IPS-15b (cell line): Measurements from ENCODE around the gene CETP.
"Not testable (repeated sequence)": the region's sequence is repeated elsewhere in the genome, so short reads cannot be mapped to it uniquely, and the experiment has no call there.

Experiments
- H3K27me3 ChIP-seq: one replicate; pipeline ENCODE4 v1.6.1; 2013; ENCODE audit warnings: low read length; ENCODE audit not compliant: control insufficient read depth, insufficient read depth
- H3K36me3 ChIP-seq: one replicate; pipeline ENCODE4 v1.6.1; 2013; ENCODE audit warnings: low read length; ENCODE audit not compliant: control insufficient read depth, insufficient read depth
- H3K4me1 ChIP-seq: one replicate; pipeline ENCODE4 v1.6.1; 2013; ENCODE audit warnings: mild to moderate bottlenecking, low read length; ENCODE audit not compliant: control insufficient read depth, insufficient read depth
- H3K4me3 ChIP-seq: one replicate; pipeline ENCODE4 v1.5.1; 2013; ENCODE audit warnings: low read depth, low read length
- H3K9ac ChIP-seq: one replicate; pipeline ENCODE4 v1.6.1; 2013; ENCODE audit warnings: low read depth, mild to moderate bottlenecking, low read length
- H3K9me3 ChIP-seq: one replicate; pipeline ENCODE4 v1.6.1; 2013; ENCODE audit warnings: mild to moderate bottlenecking, low read length; ENCODE audit not compliant: control insufficient read depth, insufficient read depth

Gene CETP

GRCh38 chr16:56980201-56980535 is 18.4 kb downstream of the CETP start:
- no peaks in the 10 kb centered on the region for H3K36me3 ChIP-seq
- no peak overlapping the region for H3K9ac ChIP-seq
- no peak overlapping the region for H3K4me3 ChIP-seq
- no peaks in the 10 kb centered on the region for H3K9me3 ChIP-seq
- no peaks in the 10 kb centered on the region for H3K4me1 ChIP-seq
- H3K27me3 ChIP-seq: no peaks in the 10 kb centered on the region

GRCh38 chr16:56980792-56981724 is 19.3 kb downstream of the CETP start:
- Histone ChIP-seq H3K9me3 (no peaks in the 10 kb centered on the region), H3K27me3 (no peaks in the 10 kb centered on the region), H3K4me1 (no peaks in the 10 kb centered on the region), H3K36me3 (no peaks in the 10 kb centered on the region), H3K4me3 (no peak overlapping the region), H3K9ac (no peak overlapping the region)

- H3K36me3 ChIP-seq: no peaks in the 10 kb centered on the region
- H3K9ac ChIP-seq: no peak overlapping the region
- no peaks in the 10 kb centered on the region for H3K4me1 ChIP-seq
- H3K4me3 ChIP-seq: no peak overlapping the region
- H3K27me3 ChIP-seq: no peaks in the 10 kb centered on the region
- no peaks in the 10 kb centered on the region for H3K9me3 ChIP-seq
Observed at GRCh38 chr16:56981729-56982271, 20.1 kb downstream of the CETP start.

GRCh38 chr16:56982695-56983094 is 20.9 kb downstream of the CETP start:
- Histone ChIP-seq H3K9ac (no peak overlapping the region), H3K36me3 (no peaks in the 10 kb centered on the region), H3K4me1 (no peaks in the 10 kb centered on the region), H3K4me3 (no peak overlapping the region), H3K9me3 (no peaks in the 10 kb centered on the region), H3K27me3 (peaks cover 4% of the 10 kb centered on the region)

- H3K4me1 ChIP-seq: no peaks in the 10 kb centered on the region
- no peaks in the 10 kb centered on the region for H3K9me3 ChIP-seq
- no peaks in the 10 kb centered on the region for H3K36me3 ChIP-seq
- H3K4me3 ChIP-seq: no peak overlapping the region
- H3K9ac ChIP-seq: no peak overlapping the region
- peaks cover 9% of the 10 kb centered on the region for H3K27me3 ChIP-seq
Observed at GRCh38 chr16:56983211-56983751, 21.5 kb downstream of the CETP start.

- H3K9ac ChIP-seq: no peak overlapping the region
- no peaks in the 10 kb centered on the region for H3K9me3 ChIP-seq
- peaks cover 3% of the 10 kb centered on the region for H3K4me1 ChIP-seq
- no peak overlapping the region for H3K4me3 ChIP-seq
- H3K27me3 ChIP-seq: peaks cover 21% of the 10 kb centered on the region
- H3K36me3 ChIP-seq: no peaks in the 10 kb centered on the region
Observed at GRCh38 chr16:56984639-56985038, 22.9 kb downstream of the CETP start.

- Histone ChIP-seq H3K4me1 (peaks cover 3% of the 10 kb centered on the region), H3K9ac (no peak overlapping the region), H3K27me3 (peaks cover 28% of the 10 kb centered on the region)
Observed at GRCh38 chr16:56985288-56985961, 23.7 kb downstream of the CETP start.

GRCh38 chr16:56985962-56986360 is 24.2 kb downstream of the CETP start:
- Histone ChIP-seq H3K36me3 (no peaks in the 10 kb centered on the region), H3K27me3 (peaks cover 34% of the 10 kb centered on the region), H3K4me1 (peaks cover 3% of the 10 kb centered on the region), H3K9me3 (no peaks in the 10 kb centered on the region), H3K9ac (no peak overlapping the region), H3K4me3 (no peak overlapping the region)

More at GRCh38 chr16:56985288-56985961, 23.7 kb downstream of the CETP start:
- Histone ChIP-seq H3K4me3 (no peak overlapping the region), H3K9me3 (no peaks in the 10 kb centered on the region), H3K36me3 (no peaks in the 10 kb centered on the region)

- no peak overlapping the region for H3K4me3 ChIP-seq
Observed at GRCh38 chr16:56986361-56986760, 24.6 kb downstream of the CETP start.

GRCh38 chr16:56986908-56987307 is 25.2 kb downstream of the CETP start:
- not testable (repeated sequence) for H3K9me3 ChIP-seq, H3K9ac ChIP-seq, H3K36me3 ChIP-seq, H3K4me1 ChIP-seq, H3K4me3 ChIP-seq
- H3K27me3 ChIP-seq: peaks cover 39% of the 10 kb centered on the region

More at GRCh38 chr16:56986361-56986760, 24.6 kb downstream of the CETP start:
- Histone ChIP-seq H3K4me1 (peaks cover 3% of the 10 kb centered on the region), H3K9me3 (no peaks in the 10 kb centered on the region), H3K36me3 (no peaks in the 10 kb centered on the region), H3K27me3 (peaks cover 36% of the 10 kb centered on the region), H3K9ac (no peak overlapping the region)

- no peak overlapping the region for H3K9ac ChIP-seq
- H3K9me3 ChIP-seq: no peaks in the 10 kb centered on the region
- peaks cover 39% of the 10 kb centered on the region for H3K27me3 ChIP-seq
- no peak overlapping the region for H3K4me3 ChIP-seq
- no peaks in the 10 kb centered on the region for H3K36me3 ChIP-seq
- H3K4me1 ChIP-seq: peaks cover 3% of the 10 kb centered on the region
Observed at GRCh38 chr16:56987692-56988091, 25.9 kb downstream of the CETP start.
